Upper lobe of right lung (tissue), 1 donor: ENCODE results near the gene SH3D19. TPM values are rescaled to one million over a fixed set of nuclear protein-coding genes. Genes with fewer than 3 reads are reported as not detected.

Source experiments
- ATAC-seq: fragments of 200-7000 bp; cut with Tn5 transposase; one replicate; pipeline ENCODE4 v1.9.1; 2020; ENCODE audit warnings: mild to moderate bottlenecking, moderate library complexity
- DNase-seq: peaks from one replicate; pipeline ENCODE4 v3.0.0-alpha.2; 2020
- H3K27ac ChIP-seq: fragments of 200-600 bp; one replicate; pipeline ENCODE4 v1.8.0; 2022
- H3K27me3 ChIP-seq: fragments of 200-600 bp; one replicate; pipeline ENCODE4 v1.8.0; 2022; ENCODE audit warnings: mild to moderate bottlenecking
- H3K36me3 ChIP-seq: fragments of 200-600 bp; one replicate; pipeline ENCODE4 v1.8.0; 2022
- H3K4me1 ChIP-seq: fragments of 200-600 bp; one replicate; pipeline ENCODE4 v1.8.0; 2022
- H3K4me3 ChIP-seq: fragments of 200-600 bp; one replicate; pipeline ENCODE4 v1.8.0; 2022; ENCODE audit warnings: mild to moderate bottlenecking
- H3K9me3 ChIP-seq: fragments of 200-600 bp; one replicate; pipeline ENCODE4 v1.8.0; 2022
- CTCF ChIP-seq: fragments of 200-600 bp; IDR thresholded peaks from one replicate; pipeline ENCODE4 v1.8.0; 2022; ENCODE audit warnings: antibody characterized with exemption
- intact Hi-C: fragments of 100-400 bp; cut with DNase I; formaldehyde crosslinking; loops from one replicate; pipeline ENCODE4 v1.11.0; 2022
- total RNA-seq: library from RNA; stranded (reverse); fragmentation: NEBNext Ultra II Directional; extraction: Animal tissue kit (Norgen Biotek cat#: 25700); gene quantifications from one replicate; pipeline ENCODE4 v1.2.1, GENCODE V29; 2021
- donor health status: DM: no; HTN: yes; CAD: no; lungs with severe emphysema.

SH3D19 gene
- total RNA-seq, 1 donor from 2014 or later: 125 TPM

GRCh38 chr4:151304226-151304625, 21.2 kb downstream of the SH3D19 start:
- Histone ChIP-seq H3K27me3 (no peaks in the 10 kb centered on the region), H3K4me3 (no peak overlapping the region), H3K36me3 (no peaks in the 10 kb centered on the region), H3K9me3 (no peaks in the 10 kb centered on the region), H3K4me1 (peaks cover 4% of the 10 kb centered on the region), H3K27ac (no peak overlapping the region)
- ATAC-seq: no peak
- DNase-seq: no peak
- TF ChIP-seq CTCF: no peak
- intact Hi-C loops: no loop called here

- Histone ChIP-seq H3K36me3 (no peaks in the 10 kb centered on the region), H3K27ac (no peak overlapping the region), H3K27me3 (no peaks in the 10 kb centered on the region), H3K9me3 (no peaks in the 10 kb centered on the region), H3K4me3 (no peak overlapping the region), H3K4me1 (peaks cover 5% of the 10 kb centered on the region)
- intact Hi-C loops: no loop called here
- DNase-seq: no peak
- TF ChIP-seq CTCF: no peak
- no peak for ATAC-seq
Observed at GRCh38 chr4:151302432-151302831, 23.0 kb downstream of the SH3D19 start.

GRCh38 chr4:151297170-151297569, 28.2 kb downstream of the SH3D19 start:
- Histone ChIP-seq H3K4me1 (peaks cover 4% of the 10 kb centered on the region), H3K27me3 (no peaks in the 10 kb centered on the region), H3K4me3 (no peak overlapping the region), H3K9me3 (no peaks in the 10 kb centered on the region), H3K36me3 (no peaks in the 10 kb centered on the region), H3K27ac (no peak overlapping the region)
- intact Hi-C loops: no loop called here
- ATAC-seq: no peak
- no peak for DNase-seq
- TF ChIP-seq CTCF: no peak

- ATAC-seq: no peak
- H3K27me3 ChIP-seq: no peaks in the 10 kb centered on the region
- peaks cover 4% of the 10 kb centered on the region for H3K4me1 ChIP-seq
- H3K36me3 ChIP-seq: no peaks in the 10 kb centered on the region
- H3K27ac ChIP-seq: no peak overlapping the region
- no peak overlapping the region for H3K4me3 ChIP-seq
- no peaks in the 10 kb centered on the region for H3K9me3 ChIP-seq
- TF ChIP-seq CTCF: no peak
- intact Hi-C loops: no loop called here
- no peak for DNase-seq
Observed at GRCh38 chr4:151296227-151296626, 29.2 kb downstream of the SH3D19 start.

- Histone ChIP-seq H3K27ac (no peak overlapping the region), H3K4me3 (no peak overlapping the region), H3K36me3 (no peaks in the 10 kb centered on the region), H3K9me3 (no peaks in the 10 kb centered on the region), H3K27me3 (no peaks in the 10 kb centered on the region), H3K4me1 (peaks cover 4% of the 10 kb centered on the region)
- intact Hi-C loops: no loop called here
- TF ChIP-seq CTCF: no peak
- DNase-seq: no peak
- ATAC-seq: no peak
Observed at GRCh38 chr4:151294833-151295496, 30.4 kb downstream of the SH3D19 start.

- H3K4me1 ChIP-seq: no peaks in the 10 kb centered on the region
- TF ChIP-seq CTCF: no peak
- no peaks in the 10 kb centered on the region for H3K36me3 ChIP-seq
- H3K9me3 ChIP-seq: no peaks in the 10 kb centered on the region
- intact Hi-C loops: no loop called here
- DNase-seq (no peak), ATAC-seq (no peak)
- no peak overlapping the region for H3K4me3 ChIP-seq
- H3K27me3 ChIP-seq: no peaks in the 10 kb centered on the region
- no peak overlapping the region for H3K27ac ChIP-seq
Observed at GRCh38 chr4:151292038-151292437, 33.4 kb downstream of the SH3D19 start.
